ENCODE results near the gene DYRK3. TPM values are rescaled to one million over a fixed set of nuclear protein-coding genes. Genes with fewer than 3 reads are reported as not detected.

Gene DYRK3
- total and polyA plus RNA-seq, 2 experiments from 2014 or later = 18.2 to 31.5 TPM

GRCh38 chr1:206604861-206605260, 30.5 kb upstream of the DYRK3 start:
- DNase-seq = no peak
- no peaks in the 10 kb centered on the region for H3K9me2 ChIP-seq (ENCODE audit: insufficient read depth)
- no peaks in the 10 kb centered on the region for H4K20me1 ChIP-seq (ENCODE audit: insufficient read depth)
- H3K9ac ChIP-seq = no peak overlapping the region
- no peak overlapping the region for H3K4me2 ChIP-seq (ENCODE audit: unreplicated experiment)
- no peak overlapping the region for H2AFZ ChIP-seq
- H3K9me3 ChIP-seq (ENCODE audit: low read depth) = no peaks in the 10 kb centered on the region
- in situ Hi-C loops (cut with MboI) = no loop called here
- no peak for TF ChIP-seq EZH2 (IDR thresholded peaks at IDR 0.05; ENCODE audit: insufficient read depth, poor library complexity, severe bottlenecking)
- no peak for TF ChIP-seq EZH2phosphoT487 (IDR thresholded peaks at IDR 0.05; ENCODE audit: insufficient read depth, low read depth)
- H3K79me2 ChIP-seq (ENCODE audit: insufficient read depth) = no peaks in the 10 kb centered on the region
- no peak overlapping the region for H3K27ac ChIP-seq
- 83% methylated on average over 5 of the region's 5 CpGs for WGBS, 2 experiments (ENCODE audit: low coverage in 1 of 2, low lambda C conversion rate in 2 of 2, missing lambda C conversion rate in 2 of 2)
- no peaks in the 10 kb centered on the region for H3K27me3 ChIP-seq (replicated peaks; ENCODE audit: insufficient read depth)
- H3F3A ChIP-seq (ENCODE audit: insufficient read depth) = no peaks in the 10 kb centered on the region; the same call in 1 of the 2 replicates
- H3K4me1 ChIP-seq (ENCODE audit: insufficient read depth) = no peaks in the 10 kb centered on the region
- no peak overlapping the region for H3K4me3 ChIP-seq
- H3K36me3 ChIP-seq (ENCODE audit: low read depth) = peaks cover 28% of the 10 kb centered on the region

- Histone ChIP-seq H4K20me1 (ENCODE audit: insufficient read depth) (no peaks in the 10 kb centered on the region), H2AFZ (no peak overlapping the region), H3K27me3 (replicated peaks; ENCODE audit: insufficient read depth) (no peaks in the 10 kb centered on the region), H3K9me3 (ENCODE audit: low read depth) (no peaks in the 10 kb centered on the region), H3K9me2 (ENCODE audit: insufficient read depth) (no peaks in the 10 kb centered on the region), H3K27ac (no peak overlapping the region), H3K79me2 (ENCODE audit: insufficient read depth) (peaks cover 15% of the 10 kb centered on the region), H3K4me1 (ENCODE audit: insufficient read depth) (peaks cover 7% of the 10 kb centered on the region; the same call in 1 of the 2 replicates), H3F3A (ENCODE audit: insufficient read depth) (no peaks in the 10 kb centered on the region; the same call in 1 of the 2 replicates), H3K36me3 (ENCODE audit: low read depth) (peaks cover 28% of the 10 kb centered on the region), H3K4me2 (ENCODE audit: unreplicated experiment) (no peak overlapping the region), H3K4me3 (no peak overlapping the region), H3K9ac (no peak overlapping the region)
- 52 to 57% methylated on average over 3 of the region's 3 CpGs for WGBS, 2 experiments (ENCODE audit: low coverage in 1 of 2, low lambda C conversion rate in 2 of 2, missing lambda C conversion rate in 2 of 2)
- DNase-seq = peak; percentile 61
- in situ Hi-C loops (cut with MboI) = no loop called here
- no peak for TF ChIP-seq EZH2phosphoT487 (IDR thresholded peaks at IDR 0.05; ENCODE audit: insufficient read depth, low read depth)
- TF ChIP-seq EZH2 (IDR thresholded peaks at IDR 0.05; ENCODE audit: insufficient read depth, poor library complexity, severe bottlenecking) = no peak
Measured at GRCh38 chr1:206606867-206607266, 28.5 kb upstream of the DYRK3 start.

GRCh38 chr1:206608108-206608698, 27.1 kb upstream of the DYRK3 start:
- Histone ChIP-seq H3K27ac (no peak overlapping the region), H4K20me1 (ENCODE audit: insufficient read depth) (no peaks in the 10 kb centered on the region), H3K4me1 (ENCODE audit: insufficient read depth) (peaks cover 7% of the 10 kb centered on the region; the same call in 1 of the 2 replicates), H3K4me2 (ENCODE audit: unreplicated experiment) (no peak overlapping the region), H3K79me2 (ENCODE audit: insufficient read depth) (peaks cover 17% of the 10 kb centered on the region), H3K27me3 (replicated peaks; ENCODE audit: insufficient read depth) (no peaks in the 10 kb centered on the region), H3K9ac (no peak overlapping the region), H3F3A (ENCODE audit: insufficient read depth) (no peaks in the 10 kb centered on the region; the same call in 1 of the 2 replicates), H3K9me2 (ENCODE audit: insufficient read depth) (no peaks in the 10 kb centered on the region), H3K4me3 (no peak overlapping the region), H3K36me3 (ENCODE audit: low read depth) (peaks cover 18% of the 10 kb centered on the region), H3K9me3 (ENCODE audit: low read depth) (no peaks in the 10 kb centered on the region), H2AFZ (no peak overlapping the region)
- in situ Hi-C loops (cut with MboI) = no loop called here
- no peak for TF ChIP-seq EZH2 (IDR thresholded peaks at IDR 0.05; ENCODE audit: insufficient read depth, poor library complexity, severe bottlenecking)
- TF ChIP-seq EZH2phosphoT487 (IDR thresholded peaks at IDR 0.05; ENCODE audit: insufficient read depth, low read depth) = no peak
- DNase-seq = peak; percentile 68
- WGBS, 2 experiments (ENCODE audit: low coverage in 1 of 2, low lambda C conversion rate in 2 of 2, missing lambda C conversion rate in 2 of 2) = 65 to 69% methylated on average over 7 of the region's 7 CpGs

GRCh38 chr1:206609229-206609991, 25.9 kb upstream of the DYRK3 start:
- H3K4me1 ChIP-seq (ENCODE audit: insufficient read depth) = peaks cover 7% of the 10 kb centered on the region; the same call in 1 of the 2 replicates
- no peak overlapping the region for H3K27ac ChIP-seq
- no peaks in the 10 kb centered on the region for H3K9me3 ChIP-seq (ENCODE audit: low read depth)
- H3K4me3 ChIP-seq = no peak overlapping the region
- 66 to 68% methylated on average over 4 of the region's 4 CpGs for WGBS, 2 experiments (ENCODE audit: low coverage in 1 of 2, low lambda C conversion rate in 2 of 2, missing lambda C conversion rate in 2 of 2)
- in situ Hi-C loops (cut with MboI) = no loop called here
- peaks cover 17% of the 10 kb centered on the region for H3K79me2 ChIP-seq (ENCODE audit: insufficient read depth)
- H3K9me2 ChIP-seq (ENCODE audit: insufficient read depth) = no peaks in the 10 kb centered on the region
- DNase-seq = no peak
- H3K27me3 ChIP-seq (replicated peaks; ENCODE audit: insufficient read depth) = no peaks in the 10 kb centered on the region
- H3K9ac ChIP-seq = no peak overlapping the region
- TF ChIP-seq EZH2phosphoT487 (IDR thresholded peaks at IDR 0.05; ENCODE audit: insufficient read depth, low read depth) (no peak), EZH2 (IDR thresholded peaks at IDR 0.05; ENCODE audit: insufficient read depth, poor library complexity, severe bottlenecking) (no peak)
- no peaks in the 10 kb centered on the region; the same call in 1 of the 2 replicates for H3F3A ChIP-seq (ENCODE audit: insufficient read depth)
- no peaks in the 10 kb centered on the region for H4K20me1 ChIP-seq (ENCODE audit: insufficient read depth)
- no peak overlapping the region for H3K4me2 ChIP-seq (ENCODE audit: unreplicated experiment)
- peaks cover 11% of the 10 kb centered on the region; the same call in 1 of the 2 replicates for H3K36me3 ChIP-seq (ENCODE audit: low read depth)
- no peak overlapping the region for H2AFZ ChIP-seq
